K562 (cell line): ENCODE data around the gene FAHD2B.
"Not testable (repeated sequence)": the region's sequence is repeated elsewhere in the genome, so short reads cannot be mapped to it uniquely, and the experiment has no call there.

Experiments
- BRCA1 ChIP-seq, 2 experiments: fragments of 450-650 bp in 1 of 2; sonication (generic) in 1 of 2; formaldehyde crosslinking in 1 of 2; IDR thresholded peaks; 2 replicates each; pipeline versions ENCODE4 v1.5.0 to v1.6.1; 2017 to 2020; ENCODE audit warnings: mild to moderate bottlenecking in 1 of 2, missing genetic modification reagents in 1 of 2
- CBX8 ChIP-seq: fragments of 200-600 bp; sonication (generic); IDR thresholded peaks from 2 replicates; pipeline ENCODE4 v1.6.1; 2012; ENCODE audit warnings: borderline replicate concordance, mixed run types, low read depth, mild to moderate bottlenecking, moderate library complexity, mixed read lengths, low read length, control low read depth, inconsistent platforms; ENCODE audit not compliant: poor library complexity, severe bottlenecking; ENCODE audit errors: extremely low read depth
- CC2D1A ChIP-seq: fragments of 450-650 bp; IDR thresholded peaks from 2 replicates; pipeline ENCODE4 v1.6.1; 2017; ENCODE audit warnings: mild to moderate bottlenecking
- FOXK1 ChIP-seq: sonication (generic); formaldehyde crosslinking; IDR thresholded peaks from 2 replicates; pipeline ENCODE4 v1.8.0; 2022; ENCODE audit warnings: missing genetic modification reagents, mild to moderate bottlenecking, borderline replicate concordance
- FOXM1 ChIP-seq, 2 experiments: fragments of 450-650 bp in 1 of 2; sonication (generic) in 1 of 2; formaldehyde crosslinking in 1 of 2; IDR thresholded peaks; 2 replicates each; pipeline versions ENCODE4 v1.6.1 to v1.9.0; 2017 to 2022; ENCODE audit warnings: low read depth in 2 of 2, mild to moderate bottlenecking in 2 of 2, missing genetic modification reagents in 1 of 2, moderate library complexity in 1 of 2
- KLF16 ChIP-seq: IDR thresholded peaks from 2 replicates; pipeline ENCODE4 v1.6.1; 2016; ENCODE audit warnings: antibody characterized with exemption
- LARP7 ChIP-seq: fragments of 450-650 bp; IDR thresholded peaks from 2 replicates; pipeline ENCODE4 v1.6.1; 2016
- PHF8 ChIP-seq: fragments of 200-600 bp; sonication (generic); IDR thresholded peaks from 2 replicates; pipeline ENCODE4 v1.6.1; 2012; ENCODE audit warnings: mixed run types, mild to moderate bottlenecking, inconsistent platforms, low read length, moderate library complexity, borderline replicate concordance
- RBBP5 ChIP-seq: fragments of 200-600 bp; sonication (generic); IDR thresholded peaks from 2 replicates; pipeline ENCODE4 v1.6.1; 2012; ENCODE audit warnings: borderline replicate concordance, mild to moderate bottlenecking, low read length, control low read depth, inconsistent platforms; ENCODE audit not compliant: insufficient read depth, poor library complexity, severe bottlenecking
- SP2 ChIP-seq: IDR thresholded peaks from 2 replicates; pipeline ENCODE4 v1.6.1; 2011; ENCODE audit warnings: mild to moderate bottlenecking, low read depth, low read length, moderate library complexity; ENCODE audit not compliant: poor library complexity, severe bottlenecking; ENCODE audit errors: extremely low read depth
- TCF7L2 ChIP-seq: fragments of 150-350 bp; IDR thresholded peaks from 2 replicates; pipeline ENCODE4 v1.6.1; 2016; ENCODE audit warnings: low read depth, mild to moderate bottlenecking, low read length, moderate library complexity
- TF ChIP-seq, protein P1 (sequence below): sonication (generic); formaldehyde crosslinking; IDR thresholded peaks from 2 replicates; pipeline ENCODE4 v1.8.0; 2023; ENCODE audit warnings: mild to moderate bottlenecking, missing genetic modification reagents
- TF ChIP-seq, protein P2 (sequence below): IDR thresholded peaks from 2 replicates; pipeline ENCODE4 v1.6.1; 2011; ENCODE audit not compliant: insufficient read length; ENCODE audit errors: extremely low read depth
- TF ChIP-seq, protein P3 (sequence below): sonication (generic); formaldehyde crosslinking; IDR thresholded peaks from 2 replicates; pipeline ENCODE4 v1.9.0; 2022; ENCODE audit warnings: mild to moderate bottlenecking, missing genetic modification reagents

DNA sequence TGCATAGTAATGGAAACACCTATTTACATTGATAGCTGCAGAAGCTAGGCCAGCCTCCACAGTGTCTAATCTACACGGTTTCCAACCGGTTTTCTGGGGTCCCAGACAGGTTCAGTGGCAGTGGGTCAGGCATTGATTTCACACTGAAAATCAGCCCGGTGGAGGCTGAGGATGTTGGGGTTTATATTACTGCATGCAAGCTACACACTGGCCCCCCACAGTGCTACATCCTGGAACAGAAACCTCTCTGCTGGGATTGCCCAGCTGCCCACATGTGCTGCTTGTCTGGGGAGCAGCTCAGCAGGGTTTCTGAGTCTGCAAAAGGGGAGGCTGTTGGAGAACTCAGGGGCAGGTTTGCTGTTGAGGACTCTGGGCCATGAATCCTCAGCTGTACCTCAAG is 48.0 kb downstream of the FAHD2B start:
- TF ChIP-seq KLF16; FOXK1 (CRISPR knock-in tag); CBX8; CC2D1A; FOXM1 (IDR thresholded peaks at IDR 0.05; ENCODE audit: low read depth); FOXM1 (CRISPR knock-in tag; IDR thresholded peaks at IDR 0.05; ENCODE audit: low read depth); BRCA1 (IDR thresholded peaks at IDR 0.05); BRCA1 (CRISPR knock-in tag; IDR thresholded peaks at IDR 0.05); RBBP5; PHF8; LARP7; TCF7L2; SP2: not testable (repeated sequence)
- TF ChIP-seq, protein P1, sequence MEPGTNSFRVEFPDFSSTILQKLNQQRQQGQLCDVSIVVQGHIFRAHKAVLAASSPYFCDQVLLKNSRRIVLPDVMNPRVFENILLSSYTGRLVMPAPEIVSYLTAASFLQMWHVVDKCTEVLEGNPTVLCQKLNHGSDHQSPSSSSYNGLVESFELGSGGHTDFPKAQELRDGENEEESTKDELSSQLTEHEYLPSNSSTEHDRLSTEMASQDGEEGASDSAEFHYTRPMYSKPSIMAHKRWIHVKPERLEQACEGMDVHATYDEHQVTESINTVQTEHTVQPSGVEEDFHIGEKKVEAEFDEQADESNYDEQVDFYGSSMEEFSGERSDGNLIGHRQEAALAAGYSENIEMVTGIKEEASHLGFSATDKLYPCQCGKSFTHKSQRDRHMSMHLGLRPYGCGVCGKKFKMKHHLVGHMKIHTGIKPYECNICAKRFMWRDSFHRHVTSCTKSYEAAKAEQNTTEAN (CRISPR knock-in tag), result not testable (repeated sequence)
- TF ChIP-seq, protein P2, sequence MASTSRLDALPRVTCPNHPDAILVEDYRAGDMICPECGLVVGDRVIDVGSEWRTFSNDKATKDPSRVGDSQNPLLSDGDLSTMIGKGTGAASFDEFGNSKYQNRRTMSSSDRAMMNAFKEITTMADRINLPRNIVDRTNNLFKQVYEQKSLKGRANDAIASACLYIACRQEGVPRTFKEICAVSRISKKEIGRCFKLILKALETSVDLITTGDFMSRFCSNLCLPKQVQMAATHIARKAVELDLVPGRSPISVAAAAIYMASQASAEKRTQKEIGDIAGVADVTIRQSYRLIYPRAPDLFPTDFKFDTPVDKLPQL, result not testable (repeated sequence)
- TF ChIP-seq, protein P3, sequence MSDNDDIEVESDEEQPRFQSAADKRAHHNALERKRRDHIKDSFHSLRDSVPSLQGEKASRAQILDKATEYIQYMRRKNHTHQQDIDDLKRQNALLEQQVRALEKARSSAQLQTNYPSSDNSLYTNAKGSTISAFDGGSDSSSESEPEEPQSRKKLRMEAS (CRISPR knock-in tag), result not testable (repeated sequence)
